PC-3 (cell line): ENCODE data around the gene PYDC2. TPM values are rescaled to one million over a fixed set of nuclear protein-coding genes. Genes with fewer than 3 reads are reported as not detected.

ENCODE experiments used
- ATAC-seq: fragments of 200-7000 bp; cut with Tn5 transposase; 2 replicates; pipeline ENCODE4 v1.9.1; 2020; ENCODE audit warnings: mild to moderate bottlenecking, moderate library complexity
- BruUV-seq: library from RNA; stranded (reverse); fragments of 400-500 nt; replicated peaks from 2 replicates; lab custom pipeline; 2021; lab: Mats Ljungman, UMichigan
- CTCF ChIA-PET: fragments of 300-600 bp; sonication (Branson Sonifier 250); formaldehyde crosslinking; loops from one replicate; lab custom pipeline; 2022; ENCODE audit warnings: antibody characterized with exemption; lab: Charles Lee
- POLR2A ChIA-PET: fragments of 300-600 bp; sonication (Branson Sonifier 250); formaldehyde crosslinking; loops from one replicate; lab custom pipeline; 2022; ENCODE audit warnings: antibody characterized with exemption; ENCODE audit not compliant: unreplicated experiment; lab: Charles Lee
- DNase-seq: peaks from one replicate; pipeline ENCODE4 v3.0.0-alpha.2; 2015
- H2AFZ ChIP-seq: fragments of 300-600 bp; sonication (generic); 2 replicates; pipeline ENCODE4 v1.6.0; 2016; ENCODE audit warnings: antibody characterized with exemption, low read length
- H3F3A ChIP-seq: fragments of 300-600 bp; sonication (generic); one replicate; pipeline ENCODE4 v1.6.0; 2017; ENCODE audit warnings: antibody characterized with exemption, low read length, control low read depth, mild to moderate bottlenecking; ENCODE audit not compliant: unreplicated experiment
- H3K27ac ChIP-seq: fragments of 300-600 bp; sonication (generic); 2 replicates; pipeline ENCODE4 v1.5.1; 2016; ENCODE audit warnings: mild to moderate bottlenecking, low read length
- H3K27me3 ChIP-seq: fragments of 300-600 bp; sonication (generic); 2 replicates; pipeline ENCODE4 v1.6.1; 2016; ENCODE audit warnings: low read length, mixed read lengths
- H3K36me3 ChIP-seq: fragments of 300-600 bp; sonication (generic); 2 replicates; pipeline ENCODE4 v1.6.1; 2016; ENCODE audit warnings: low read depth, mixed run types, low read length, mixed read lengths
- H3K4me1 ChIP-seq: fragments of 300-600 bp; sonication (generic); 2 replicates; pipeline ENCODE4 v1.5.1; 2016; ENCODE audit warnings: low read length; ENCODE audit not compliant: insufficient read depth
- H3K4me2 ChIP-seq: fragments of 300-600 bp; sonication (generic); 2 replicates; pipeline ENCODE4 v1.6.0; 2016; ENCODE audit warnings: low read length
- H3K4me3 ChIP-seq: fragments of 300-600 bp; sonication (generic); 2 replicates; pipeline ENCODE4 v1.5.1; 2016; ENCODE audit warnings: mild to moderate bottlenecking, low read length, mixed read lengths
- H3K79me2 ChIP-seq: fragments of 300-600 bp; sonication (generic); 2 replicates; pipeline ENCODE4 v1.6.1; 2017; ENCODE audit warnings: low read length, mixed read lengths
- H3K9ac ChIP-seq: fragments of 300-600 bp; sonication (generic); 2 replicates; pipeline ENCODE4 v1.6.0; 2016; ENCODE audit warnings: mild to moderate bottlenecking, low read length
- H3K9me2 ChIP-seq: fragments of 300-600 bp; sonication (generic); replicated peaks from 2 replicates; pipeline ENCODE4 v1.6.1; 2016; ENCODE audit warnings: mixed run types, low read length, mixed read lengths
- H3K9me3 ChIP-seq: fragments of 300-600 bp; sonication (generic); 2 replicates; pipeline ENCODE4 v1.6.1; 2016; ENCODE audit warnings: low read length, mixed read lengths
- H4K20me1 ChIP-seq: fragments of 300-600 bp; sonication (generic); 2 replicates; pipeline ENCODE4 v1.6.1; 2016; ENCODE audit warnings: low read length, mixed read lengths
- EZH2 ChIP-seq: fragments of 300-600 bp; sonication (generic); IDR thresholded peaks from one replicate; pipeline ENCODE4 v1.6.1; 2017; ENCODE audit warnings: antibody characterized with exemption, mild to moderate bottlenecking, low read length; ENCODE audit not compliant: unreplicated experiment
- EZH2phosphoT487 ChIP-seq: fragments of 300-600 bp; sonication (generic); IDR thresholded peaks from 2 replicates; pipeline ENCODE4 v1.6.1; 2018; ENCODE audit warnings: mild to moderate bottlenecking, antibody characterized with exemption, low read length, borderline replicate concordance
- intact Hi-C: fragments of 100-400 bp; cut with micrococcal nuclease; formaldehyde crosslinking; loops from 2 replicates; pipeline ENCODE4 v1.9.0; 2023
- total RNA-seq: library from RNA; depleted of rRNA; stranded (reverse); fragments of >200 nt; gene quantifications from 2 replicates; pipeline ENCODE4 v1.2.3, GENCODE V29; 2014
- TF ChIP-seq, protein P1 (sequence below): fragments of 300-600 bp; sonication (generic); conservative IDR thresholded peaks from 2 replicates; pipeline ENCODE4 v1.5.1; 2017; ENCODE audit warnings: antibody characterized with exemption, low read depth, mild to moderate bottlenecking, low read length

The PYDC2 gene
- total RNA-seq, 1 experiment from 2014 or later = not detected

DNA sequence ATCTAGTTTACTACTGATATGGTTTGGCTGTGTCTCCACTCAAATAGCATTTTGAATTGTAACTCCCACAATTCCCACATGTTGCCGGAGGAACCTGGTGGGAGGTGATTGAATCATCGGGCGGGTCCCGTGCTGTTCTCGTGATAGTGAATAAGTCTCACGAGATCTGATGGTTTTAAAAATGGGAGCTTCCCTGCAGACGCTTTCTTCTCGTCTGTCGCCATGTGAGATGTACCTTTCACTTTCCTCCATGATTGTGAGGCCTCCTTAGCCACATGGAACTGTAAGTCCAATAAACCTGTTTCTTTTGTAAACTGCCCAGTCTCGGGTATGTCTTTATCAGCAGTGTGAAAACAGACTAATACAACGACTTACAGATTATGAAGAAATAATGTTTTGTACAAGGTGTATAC lies 35.6 kb upstream of the PYDC2 start:
- H3K9ac ChIP-seq = no peak overlapping the region
- no peak overlapping the region for H3K4me3 ChIP-seq
- H4K20me1 ChIP-seq = no peaks in the 10 kb centered on the region
- ChIA-PET POLR2A (no interaction called here), CTCF (no interaction called here)
- H3K9me2 ChIP-seq = no peaks in the 10 kb centered on the region
- no peak for TF ChIP-seq EZH2phosphoT487
- TF ChIP-seq, protein P1, sequence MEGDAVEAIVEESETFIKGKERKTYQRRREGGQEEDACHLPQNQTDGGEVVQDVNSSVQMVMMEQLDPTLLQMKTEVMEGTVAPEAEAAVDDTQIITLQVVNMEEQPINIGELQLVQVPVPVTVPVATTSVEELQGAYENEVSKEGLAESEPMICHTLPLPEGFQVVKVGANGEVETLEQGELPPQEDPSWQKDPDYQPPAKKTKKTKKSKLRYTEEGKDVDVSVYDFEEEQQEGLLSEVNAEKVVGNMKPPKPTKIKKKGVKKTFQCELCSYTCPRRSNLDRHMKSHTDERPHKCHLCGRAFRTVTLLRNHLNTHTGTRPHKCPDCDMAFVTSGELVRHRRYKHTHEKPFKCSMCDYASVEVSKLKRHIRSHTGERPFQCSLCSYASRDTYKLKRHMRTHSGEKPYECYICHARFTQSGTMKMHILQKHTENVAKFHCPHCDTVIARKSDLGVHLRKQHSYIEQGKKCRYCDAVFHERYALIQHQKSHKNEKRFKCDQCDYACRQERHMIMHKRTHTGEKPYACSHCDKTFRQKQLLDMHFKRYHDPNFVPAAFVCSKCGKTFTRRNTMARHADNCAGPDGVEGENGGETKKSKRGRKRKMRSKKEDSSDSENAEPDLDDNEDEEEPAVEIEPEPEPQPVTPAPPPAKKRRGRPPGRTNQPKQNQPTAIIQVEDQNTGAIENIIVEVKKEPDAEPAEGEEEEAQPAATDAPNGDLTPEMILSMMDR = no peak
- H3K36me3 ChIP-seq = no peaks in the 10 kb centered on the region
- peaks cover 16% of the 10 kb centered on the region; the same call in 1 of the 2 replicates for H3K27me3 ChIP-seq
- H3K4me1 ChIP-seq = no peaks in the 10 kb centered on the region
- no TSS peak for BruUV-seq
- no peak for DNase-seq
- no peak for ATAC-seq
- intact Hi-C loops = no loop called here
- H3K79me2 ChIP-seq = no peaks in the 10 kb centered on the region
- no peaks in the 10 kb centered on the region for H3F3A ChIP-seq
- no peaks in the 10 kb centered on the region for H3K9me3 ChIP-seq
- no peak overlapping the region for H2AFZ ChIP-seq
- H3K4me2 ChIP-seq = no peak overlapping the region
- H3K27ac ChIP-seq = no peak overlapping the region

DNA sequence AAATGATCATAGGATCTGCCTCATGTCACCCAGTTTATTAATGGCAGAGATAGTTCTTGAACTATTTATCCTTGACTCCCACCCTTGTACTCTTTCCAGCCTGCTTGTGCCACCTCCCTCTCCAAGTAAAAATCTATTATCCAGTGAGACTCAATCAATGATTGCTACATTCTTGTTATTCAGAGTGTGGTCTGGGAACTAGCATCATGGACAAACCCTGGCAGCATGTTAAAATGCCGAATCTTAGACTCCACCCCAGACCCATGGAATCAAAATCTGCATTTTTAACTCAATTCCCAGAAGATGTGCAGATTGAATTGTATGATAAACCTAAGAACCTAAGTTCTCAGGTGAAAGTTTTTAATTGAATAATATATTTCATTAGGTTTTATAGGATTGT lies 34.7 kb upstream of the PYDC2 start:
- ATAC-seq (no peak), DNase-seq (no peak)
- Histone ChIP-seq H3F3A (no peaks in the 10 kb centered on the region), H3K4me3 (no peak overlapping the region), H3K4me2 (no peak overlapping the region), H3K9me2 (no peaks in the 10 kb centered on the region), H3K9ac (no peak overlapping the region), H3K27me3 (peaks cover 16% of the 10 kb centered on the region; the same call in 1 of the 2 replicates), H3K27ac (no peak overlapping the region), H2AFZ (no peak overlapping the region), H3K9me3 (no peaks in the 10 kb centered on the region), H3K79me2 (no peaks in the 10 kb centered on the region), H3K36me3 (no peaks in the 10 kb centered on the region), H4K20me1 (no peaks in the 10 kb centered on the region), H3K4me1 (no peaks in the 10 kb centered on the region)
- intact Hi-C loops = no loop called here
- ChIA-PET POLR2A (no interaction called here), CTCF (no interaction called here)
- no TSS peak for BruUV-seq
- TF ChIP-seq, protein P1 = no peak
- TF ChIP-seq EZH2 (no peak), EZH2phosphoT487 (no peak)

GRCh38 chr3:191428177-191428576 lies 32.8 kb upstream of the PYDC2 start:
- Histone ChIP-seq H3K27me3 (peaks cover 12% of the 10 kb centered on the region; the same call in 1 of the 2 replicates), H2AFZ (no peak overlapping the region), H4K20me1 (no peaks in the 10 kb centered on the region), H3K9me3 (no peaks in the 10 kb centered on the region), H3K9me2 (no peaks in the 10 kb centered on the region), H3K4me2 (no peak overlapping the region), H3K4me3 (no peak overlapping the region), H3F3A (no peaks in the 10 kb centered on the region), H3K36me3 (no peaks in the 10 kb centered on the region), H3K9ac (no peak overlapping the region), H3K4me1 (no peaks in the 10 kb centered on the region), H3K79me2 (no peaks in the 10 kb centered on the region), H3K27ac (no peak overlapping the region)
- DNase-seq (no peak), ATAC-seq (no peak)
- no peak for TF ChIP-seq EZH2
- TF ChIP-seq, protein P1 = no peak
- POLR2A ChIA-PET = no interaction called here
- CTCF ChIA-PET = no interaction called here
- BruUV-seq = no TSS peak
- intact Hi-C loops = no loop called here
